Neural progenitor cell (in vitro differentiated cells): ENCODE results near the gene SMC3. TPM values are rescaled to one million over a fixed set of nuclear protein-coding genes. Genes with fewer than 3 reads are reported as not detected.
A peak's percentile ranks its signal among the peaks of the same experiment; 100 is the strongest.
"Not testable (repeated sequence)": the region's sequence is repeated elsewhere in the genome, so short reads cannot be mapped to it uniquely, and the experiment has no call there.

Source experiments
- DNase-seq: peaks from one replicate; pipeline ENCODE4 v3.0.0-alpha.2; 2016; ENCODE audit warnings: low spot score
- H2AFZ ChIP-seq: fragments of 200-600 bp; sonication (generic); replicated peaks from 2 replicates; pipeline ENCODE4 v1.6.1; 2016; ENCODE audit warnings: antibody characterized with exemption
- H3F3A ChIP-seq: fragments of 200-600 bp; sonication (generic); 2 replicates; pipeline ENCODE4 v1.6.1; 2016; ENCODE audit warnings: antibody characterized with exemption, low read depth
- H3K27ac ChIP-seq: fragments of 200-600 bp; sonication (generic); 2 replicates; pipeline ENCODE4 v1.5.1; 2016; ENCODE audit warnings: mild to moderate bottlenecking
- H3K27me3 ChIP-seq: fragments of 200-600 bp; sonication (generic); 2 replicates; pipeline ENCODE4 v1.6.1; 2016; ENCODE audit warnings: mild to moderate bottlenecking, moderate library complexity
- H3K36me3 ChIP-seq: fragments of 200-600 bp; sonication (generic); 2 replicates; pipeline ENCODE4 v1.5.1; 2016
- H3K4me1 ChIP-seq: fragments of 200-600 bp; sonication (generic); 2 replicates; pipeline ENCODE4 v1.6.1; 2016; ENCODE audit warnings: mixed run types
- H3K4me2 ChIP-seq: fragments of 200-600 bp; sonication (generic); 2 replicates; pipeline ENCODE4 v1.6.1; 2016
- H3K4me3 ChIP-seq: fragments of 200-600 bp; sonication (generic); 2 replicates; pipeline ENCODE4 v1.5.1; 2016
- H3K79me2 ChIP-seq: fragments of 200-600 bp; sonication (generic); 2 replicates; pipeline ENCODE4 v1.6.1; 2016; ENCODE audit warnings: low read depth
- H3K9ac ChIP-seq: fragments of 200-600 bp; sonication (generic); 2 replicates; pipeline ENCODE4 v1.6.1; 2016
- H3K9me3 ChIP-seq: fragments of 200-600 bp; sonication (generic); 2 replicates; pipeline ENCODE4 v1.5.1; 2016; ENCODE audit warnings: low read depth
- H4K20me1 ChIP-seq: fragments of 200-600 bp; sonication (generic); 2 replicates; pipeline ENCODE4 v1.6.1; 2016; ENCODE audit warnings: low read depth
- H3K27ac Mint-ChIP-seq: 3 replicates; pipeline ENCODE4 v1.8.0; 2021; ENCODE audit warnings: mixed read lengths
- H3K27me3 Mint-ChIP-seq: 2 replicates; pipeline ENCODE4 v1.8.0; 2022; ENCODE audit warnings: low read depth, mild to moderate bottlenecking, inconsistent platforms, moderate library complexity, mixed read lengths; ENCODE audit not compliant: insufficient read depth
- H3K36me3 Mint-ChIP-seq: 3 replicates; pipeline ENCODE4 v1.8.0; 2021; ENCODE audit warnings: mixed read lengths
- H3K4me1 Mint-ChIP-seq: 3 replicates; pipeline ENCODE4 v1.8.0; 2021; ENCODE audit warnings: mixed read lengths
- H3K4me3 Mint-ChIP-seq: 3 replicates; pipeline ENCODE4 v1.8.0; 2021; ENCODE audit warnings: mild to moderate bottlenecking, moderate library complexity, mixed read lengths
- H3K9me3 Mint-ChIP-seq: 3 replicates; pipeline ENCODE4 v1.8.0; 2020; ENCODE audit warnings: mixed read lengths
- CTCF ChIP-seq: fragments of 200-600 bp; sonication (generic); IDR thresholded peaks from 2 replicates; pipeline ENCODE4 v1.5.1; 2017; ENCODE audit warnings: antibody characterized with exemption, mild to moderate bottlenecking
- EZH2 ChIP-seq: fragments of 200-600 bp; sonication (generic); IDR thresholded peaks from 2 replicates; pipeline ENCODE4 v1.6.1; 2017; ENCODE audit warnings: antibody characterized with exemption, mild to moderate bottlenecking, moderate library complexity
- EZH2phosphoT487 ChIP-seq: fragments of 200-600 bp; sonication (generic); IDR thresholded peaks from 2 replicates; pipeline ENCODE4 v1.6.1; 2017; ENCODE audit warnings: antibody characterized with exemption
- total RNA-seq: library from RNA; depleted of rRNA; stranded (reverse); fragments of >200 nt; gene quantifications from 2 replicates; pipeline ENCODE4 v1.2.3, GENCODE V29; 2015; ENCODE audit warnings: low replicate concordance

SMC3 gene
- total RNA-seq, 1 donor from 2014 or later: 109 TPM

GRCh38 chr10:110637558-110638053 is 70.1 kb downstream of the SMC3 start:
- peaks cover 16% of the 10 kb centered on the region for H4K20me1 ChIP-seq
- H3K27ac ChIP-seq: no peak overlapping the region
- Mint-ChIP-seq H3K27me3 (peaks cover 10% of the 10 kb centered on the region), H3K4me1 (peaks cover 40% of the 10 kb centered on the region), H3K36me3 (no peaks in the 10 kb centered on the region), H3K4me3 (no peak overlapping the region), H3K9me3 (no peaks in the 10 kb centered on the region), H3K27ac (no peak overlapping the region)
- no peaks in the 10 kb centered on the region for H3K79me2 ChIP-seq
- H3K4me2 ChIP-seq: peak overlapping the region; percentile 43
- H2AFZ ChIP-seq: no peak overlapping the region
- peak; percentile 61 for DNase-seq
- peaks cover 24% of the 10 kb centered on the region for H3K27me3 ChIP-seq
- H3K9ac ChIP-seq: no peak overlapping the region
- H3K36me3 ChIP-seq: no peaks in the 10 kb centered on the region
- TF ChIP-seq CTCF: no peak
- no peak for TF ChIP-seq EZH2phosphoT487
- TF ChIP-seq EZH2: no peak
- H3F3A ChIP-seq: peaks cover 37% of the 10 kb centered on the region
- H3K4me1 ChIP-seq: peaks cover 25% of the 10 kb centered on the region
- H3K9me3 ChIP-seq: no peaks in the 10 kb centered on the region
- H3K4me3 ChIP-seq: no peak overlapping the region

GRCh38 chr10:110638319-110638718 is 70.8 kb downstream of the SMC3 start:
- H2AFZ ChIP-seq: no peak overlapping the region
- H3K4me3 ChIP-seq: no peak overlapping the region
- H3K4me1 Mint-ChIP-seq: peaks cover 47% of the 10 kb centered on the region
- no peak overlapping the region for H3K4me2 ChIP-seq
- H3K79me2 ChIP-seq: no peaks in the 10 kb centered on the region
- no peak overlapping the region for H3K27ac Mint-ChIP-seq
- no peak overlapping the region for H3K27ac ChIP-seq
- H3K9ac ChIP-seq: no peak overlapping the region
- peaks cover 16% of the 10 kb centered on the region for H4K20me1 ChIP-seq
- peaks cover 25% of the 10 kb centered on the region for H3K4me1 ChIP-seq
- H3K36me3 Mint-ChIP-seq: no peaks in the 10 kb centered on the region
- no peak for DNase-seq
- H3K27me3 ChIP-seq: peaks cover 31% of the 10 kb centered on the region
- no peaks in the 10 kb centered on the region for H3K36me3 ChIP-seq
- no peaks in the 10 kb centered on the region for H3K9me3 ChIP-seq
- peak overlapping the region; percentile 25 for H3K4me3 Mint-ChIP-seq
- no peaks in the 10 kb centered on the region for H3K9me3 Mint-ChIP-seq
- peaks cover 17% of the 10 kb centered on the region for H3K27me3 Mint-ChIP-seq
- peaks cover 44% of the 10 kb centered on the region for H3F3A ChIP-seq
- TF ChIP-seq CTCF: no peak
- TF ChIP-seq EZH2phosphoT487: no peak
- TF ChIP-seq EZH2: no peak

- H3K27ac Mint-ChIP-seq, H3K36me3 Mint-ChIP-seq, H3K79me2 ChIP-seq, DNase-seq, H3K9me3 Mint-ChIP-seq, H3K27ac ChIP-seq, H3K36me3 ChIP-seq, H3K9ac ChIP-seq, H3K9me3 ChIP-seq, H3K4me3 Mint-ChIP-seq, H2AFZ ChIP-seq, H3K4me2 ChIP-seq, H3K4me3 ChIP-seq: not testable (repeated sequence)
- H3F3A ChIP-seq: peaks cover 50% of the 10 kb centered on the region
- H3K4me1 Mint-ChIP-seq: peaks cover 48% of the 10 kb centered on the region
- peaks cover 19% of the 10 kb centered on the region for H3K27me3 Mint-ChIP-seq
- H4K20me1 ChIP-seq: peaks cover 20% of the 10 kb centered on the region
- peaks cover 25% of the 10 kb centered on the region for H3K4me1 ChIP-seq
- peaks cover 39% of the 10 kb centered on the region for H3K27me3 ChIP-seq
Observed at GRCh38 chr10:110639046-110639445, 71.6 kb downstream of the SMC3 start.

GRCh38 chr10:110639858-110640257 is 72.4 kb downstream of the SMC3 start:
- not testable (repeated sequence) for H3K9ac ChIP-seq, DNase-seq, H3K79me2 ChIP-seq, H3K36me3 ChIP-seq, H3K9me3 Mint-ChIP-seq, H3K4me3 ChIP-seq, H3K4me2 ChIP-seq, H3K9me3 ChIP-seq, H3K27ac Mint-ChIP-seq, H3K36me3 Mint-ChIP-seq, H3K27ac ChIP-seq, H2AFZ ChIP-seq
- Mint-ChIP-seq H3K4me1 (peaks cover 50% of the 10 kb centered on the region), H3K4me3 (peak overlapping the region; percentile 13), H3K27me3 (peaks cover 23% of the 10 kb centered on the region)
- Histone ChIP-seq H3K27me3 (peaks cover 47% of the 10 kb centered on the region), H3K4me1 (peaks cover 29% of the 10 kb centered on the region), H4K20me1 (peaks cover 23% of the 10 kb centered on the region), H3F3A (peaks cover 50% of the 10 kb centered on the region)
